Common myeloid progenitor, CD34-positive (primary cell): ENCODE data around the gene ZNF57.
"Not testable (repeated sequence)": the region's sequence is repeated elsewhere in the genome, so short reads cannot be mapped to it uniquely, and the experiment has no call there.

Source experiments
- CTCF ChIA-PET: fragments of 350-600 bp; sonication (Branson Sonifier 250); formaldehyde crosslinking; loops from one replicate; lab custom pipeline; 2021; ENCODE audit warnings: antibody characterized with exemption; lab: Charles Lee
- POLR2A ChIA-PET: fragments of 350-600 bp; sonication (Branson Sonifier 250); formaldehyde crosslinking; loops from one replicate; lab custom pipeline; 2021; ENCODE audit warnings: antibody characterized with exemption; lab: Charles Lee
- DNase-seq, 3 donors: peaks; one replicate each; pipeline versions ENCODE4 v3.0.0 to v3.0.0-alpha.2; 2013
- H3K27ac ChIP-seq, 2 experiments: 1 replicate in 1 of 2; 2 replicates in 1 of 2; pipeline ENCODE4 v1.7.0; 2013; ENCODE audit warnings: inconsistent platforms in 2 of 2, low read length in 2 of 2, mild to moderate bottlenecking in 2 of 2, low read depth in 1 of 2, moderate library complexity in 1 of 2; ENCODE audit not compliant: severe bottlenecking in 2 of 2, insufficient read depth in 1 of 2, poor library complexity in 1 of 2
- H3K27me3 ChIP-seq, 5 experiments: replicated peaks in 2 of 5; 1 replicate in 3 of 5; 2 replicates in 2 of 5; pipeline versions ENCODE4 v1.6.1 to v1.7.0; 2013; ENCODE audit warnings: low read length in 4 of 5, mild to moderate bottlenecking in 2 of 5, moderate library complexity in 2 of 5, inconsistent platforms in 1 of 5; ENCODE audit not compliant: insufficient read depth in 5 of 5, control insufficient read depth in 4 of 5
- H3K36me3 ChIP-seq, 4 experiments: 1 replicate in 2 of 4; 2 replicates in 2 of 4; pipeline versions ENCODE4 v1.6.1 to v1.7.0; 2013; ENCODE audit warnings: low read length in 3 of 4, control low read depth in 1 of 4, mild to moderate bottlenecking in 1 of 4; ENCODE audit not compliant: control insufficient read depth in 4 of 4, insufficient read depth in 4 of 4
- H3K4me1 ChIP-seq, 4 experiments: 1 replicate in 3 of 4; 2 replicates in 1 of 4; pipeline versions ENCODE4 v1.6.1 to v1.7.1; 2013; ENCODE audit warnings: low read length in 3 of 4, mild to moderate bottlenecking in 3 of 4, control low read depth in 1 of 4, inconsistent platforms in 1 of 4, moderate library complexity in 1 of 4; ENCODE audit not compliant: control insufficient read depth in 4 of 4, insufficient read depth in 4 of 4; ENCODE audit errors: control extremely low read depth in 1 of 4
- H3K4me3 ChIP-seq, 7 experiments: 1 replicate in 4 of 7; 2 replicates in 3 of 7; pipeline versions ENCODE4 v1.5.1 to v1.7.0; 2013; ENCODE audit warnings: mild to moderate bottlenecking in 7 of 7, low read length in 6 of 7, moderate library complexity in 6 of 7, inconsistent platforms in 2 of 7, low read depth in 2 of 7, control low read depth in 1 of 7; ENCODE audit not compliant: insufficient read depth in 4 of 7, control insufficient read depth in 1 of 7; ENCODE audit errors: extremely low read depth in 1 of 7
- H3K9me3 ChIP-seq, 5 experiments: 1 replicate in 4 of 5; 2 replicates in 1 of 5; pipeline versions ENCODE4 v1.6.1 to v1.7.1; 2013; ENCODE audit warnings: low read length in 4 of 5, mild to moderate bottlenecking in 2 of 5, inconsistent platforms in 1 of 5, low read depth in 1 of 5, moderate library complexity in 1 of 5; ENCODE audit not compliant: control insufficient read depth in 4 of 5, insufficient read depth in 2 of 5; ENCODE audit errors: control extremely low read depth in 1 of 5
- WGBS: methylation state at CpG from one replicate; pipeline ENCODE4 v1.1.5; 2013; ENCODE audit not compliant: insufficient coverage; 5-methylcytosine and 5-hydroxymethylcytosine counted together

Gene ZNF57

GRCh38 chr19:2877398-2878331 is 23.1 kb upstream of the ZNF57 start:
- H3K36me3 ChIP-seq, result no peaks in the 10 kb centered on the region
- no peak overlapping the region for H3K27ac ChIP-seq
- no peak overlapping the region for H3K4me3 ChIP-seq
- ChIA-PET CTCF (no interaction called here), POLR2A (no interaction called here)
- H3K27me3 ChIP-seq, result no peaks in the 10 kb centered on the region
- H3K9me3 ChIP-seq, result peaks cover 4 to 31% (median 23%) of the 10 kb centered on the region in 5 experiments
- DNase-seq, result no peak
- WGBS, result 88% methylated on average over 30 of the region's 32 CpGs
- no peaks in the 10 kb centered on the region for H3K4me1 ChIP-seq

- no peak overlapping the region for H3K4me3 ChIP-seq
- peak in 2 of 3 donors; percentile 34 to 52 for DNase-seq
- no peaks in the 10 kb centered on the region for H3K27me3 ChIP-seq
- no peaks in the 10 kb centered on the region for H3K36me3 ChIP-seq
- WGBS, result 95% methylated on average over 14 of the region's 14 CpGs
- CTCF ChIA-PET, result interaction anchor here (1.7 to 1.8 kb wide), 2 partner anchors 14 to 225 kb away, joined by 3 read pairs; no protein-coding TSS in a partner anchor
- H3K4me1 ChIP-seq, result peaks cover 0 to 19% (median 4%) of the 10 kb centered on the region in 4 experiments
- peaks cover 0 to 10% (median 0%) of the 10 kb centered on the region in 5 experiments for H3K9me3 ChIP-seq
- no peak overlapping the region for H3K27ac ChIP-seq
- POLR2A ChIA-PET, result interaction anchor here (0.7 kb wide), 1 partner anchor 211 kb away, joined by 3 read pairs; no protein-coding TSS in a partner anchor
Measured at GRCh38 chr19:2883686-2884439, 16.9 kb upstream of the ZNF57 start.

- DNase-seq, result no peak
- POLR2A ChIA-PET, result no interaction called here
- WGBS, result 95% methylated on average over 17 of the region's 17 CpGs
- peaks cover 0 to 24% (median 4%) of the 10 kb centered on the region in 4 experiments for H3K4me1 ChIP-seq
- CTCF ChIA-PET, result no interaction called here
- no peak overlapping the region for H3K4me3 ChIP-seq
- H3K36me3 ChIP-seq, result no peaks in the 10 kb centered on the region
- H3K9me3 ChIP-seq, result peaks cover 0 to 10% (median 0%) of the 10 kb centered on the region in 5 experiments
- no peaks in the 10 kb centered on the region for H3K27me3 ChIP-seq
- H3K27ac ChIP-seq, result no peak overlapping the region
Measured at GRCh38 chr19:2885736-2886135, 15.0 kb upstream of the ZNF57 start.

- H3K27me3 ChIP-seq, result no peaks in the 10 kb centered on the region
- POLR2A ChIA-PET, result interaction anchor here (2.8 kb wide), 1 partner anchor 63 kb away, joined by 13 read pairs; no protein-coding TSS in a partner anchor
- 39% methylated on average over 7 of the region's 9 CpGs for WGBS
- DNase-seq, result peak; percentile 72 to 84 (median 82)
- H3K36me3 ChIP-seq, result no peaks in the 10 kb centered on the region
- CTCF ChIA-PET, result interaction anchor here (0.9 to 1.9 kb wide), 11 partner anchors 12 to 239 kb away, joined by 3 to 14 read pairs (median 4); partner anchors contain the start of genes ZNF555 and ZNF77
- H3K4me1 ChIP-seq, result peaks cover 0 to 29% (median 4%) of the 10 kb centered on the region in 4 experiments
- peak overlapping the region in 1 of 7 experiments; percentile 7 for H3K4me3 ChIP-seq
- no peak overlapping the region for H3K27ac ChIP-seq
- peaks cover 0 to 10% (median 0%) of the 10 kb centered on the region in 5 experiments for H3K9me3 ChIP-seq
Measured at GRCh38 chr19:2887391-2887914, 13.3 kb upstream of the ZNF57 start.

GRCh38 chr19:2888731-2889224 is 11.9 kb upstream of the ZNF57 start:
- WGBS, result 59% methylated on average over 36 of the region's 37 CpGs
- ChIA-PET CTCF (interaction anchor here (0.8 to 1.9 kb wide), 3 partner anchors 16 to 240 kb away, joined by 3 to 4 read pairs (median 3); no protein-coding TSS in a partner anchor), POLR2A (interaction anchor here (0.6 to 2.8 kb wide), 2 partner anchors 56 to 61 kb away, joined by 3 to 13 read pairs; partner anchors contain the start of gene ZNF77)
- peak; percentile 61 to 89 (median 74) for DNase-seq
- no peaks in the 10 kb centered on the region for H3K36me3 ChIP-seq
- H3K4me1 ChIP-seq, result peaks cover 0 to 29% (median 4%) of the 10 kb centered on the region in 4 experiments
- peak overlapping the region in 4 of 7 experiments; percentile 29 to 65 (median 50) for H3K4me3 ChIP-seq
- H3K9me3 ChIP-seq, result peaks cover 0 to 10% (median 0%) of the 10 kb centered on the region in 5 experiments
- no peaks in the 10 kb centered on the region for H3K27me3 ChIP-seq
- H3K27ac ChIP-seq, result no peak overlapping the region

- H3K9me3 ChIP-seq, H3K27ac ChIP-seq, POLR2A ChIA-PET, DNase-seq, H3K36me3 ChIP-seq, H3K4me3 ChIP-seq, H3K27me3 ChIP-seq: not testable (repeated sequence)
- 94% methylated on average over 6 of the region's 8 CpGs for WGBS
- CTCF ChIA-PET, result interaction anchor here (1.0 kb wide), 1 partner anchor 33 kb away, joined by 3 read pairs; no protein-coding TSS in a partner anchor
- H3K4me1 ChIP-seq, result peaks cover 0 to 29% (median 4%) of the 10 kb centered on the region in 4 experiments
Measured at GRCh38 chr19:2890531-2890930, 10.2 kb upstream of the ZNF57 start.
